Measurements from ENCODE around the gene B4GALNT4.

DNA sequence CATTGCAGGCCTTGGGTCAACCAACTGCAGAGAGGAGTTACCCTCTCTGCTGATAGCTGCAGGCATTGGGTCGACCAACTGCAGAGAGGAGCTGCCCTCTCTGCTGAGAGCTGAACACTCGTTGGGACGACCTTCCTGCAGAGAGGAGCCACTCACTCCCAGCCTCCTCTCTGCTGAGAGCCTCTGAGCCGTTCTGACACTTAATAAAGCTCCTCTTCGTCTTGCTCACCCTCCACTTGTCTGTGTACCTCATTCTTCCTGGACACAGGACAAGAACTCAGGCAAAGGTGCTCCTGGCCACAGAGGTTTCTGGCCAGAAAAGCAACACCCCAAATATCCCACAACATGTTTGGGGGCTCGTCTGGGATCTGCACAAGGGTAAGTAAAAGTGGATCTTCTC is 17.2 kb downstream of the B4GALNT4 start:
- TF ChIP-seq TAF1 (conservative IDR thresholded peaks at IDR 0.05) (no peak), YY1 (IDR thresholded peaks at IDR 0.05) (no peak), RXRA (IDR thresholded peaks at IDR 0.05) (no peak), EGR1 (IDR thresholded peaks at IDR 0.05; ENCODE audit: low read depth in 2 of 2) (no peak), RAD21 (IDR thresholded peaks at IDR 0.05) (no peak), SP1 (IDR thresholded peaks at IDR 0.05) (no peak), NR2F2 (IDR thresholded peaks at IDR 0.05) (no peak), FOXA1 (IDR thresholded peaks at IDR 0.05) (no peak), JUND (IDR thresholded peaks at IDR 0.05) (no peak)
- TF ChIP-seq, protein P1, sequence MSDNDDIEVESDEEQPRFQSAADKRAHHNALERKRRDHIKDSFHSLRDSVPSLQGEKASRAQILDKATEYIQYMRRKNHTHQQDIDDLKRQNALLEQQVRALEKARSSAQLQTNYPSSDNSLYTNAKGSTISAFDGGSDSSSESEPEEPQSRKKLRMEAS (IDR thresholded peaks at IDR 0.05): no peak
- TF ChIP-seq, protein P2, sequence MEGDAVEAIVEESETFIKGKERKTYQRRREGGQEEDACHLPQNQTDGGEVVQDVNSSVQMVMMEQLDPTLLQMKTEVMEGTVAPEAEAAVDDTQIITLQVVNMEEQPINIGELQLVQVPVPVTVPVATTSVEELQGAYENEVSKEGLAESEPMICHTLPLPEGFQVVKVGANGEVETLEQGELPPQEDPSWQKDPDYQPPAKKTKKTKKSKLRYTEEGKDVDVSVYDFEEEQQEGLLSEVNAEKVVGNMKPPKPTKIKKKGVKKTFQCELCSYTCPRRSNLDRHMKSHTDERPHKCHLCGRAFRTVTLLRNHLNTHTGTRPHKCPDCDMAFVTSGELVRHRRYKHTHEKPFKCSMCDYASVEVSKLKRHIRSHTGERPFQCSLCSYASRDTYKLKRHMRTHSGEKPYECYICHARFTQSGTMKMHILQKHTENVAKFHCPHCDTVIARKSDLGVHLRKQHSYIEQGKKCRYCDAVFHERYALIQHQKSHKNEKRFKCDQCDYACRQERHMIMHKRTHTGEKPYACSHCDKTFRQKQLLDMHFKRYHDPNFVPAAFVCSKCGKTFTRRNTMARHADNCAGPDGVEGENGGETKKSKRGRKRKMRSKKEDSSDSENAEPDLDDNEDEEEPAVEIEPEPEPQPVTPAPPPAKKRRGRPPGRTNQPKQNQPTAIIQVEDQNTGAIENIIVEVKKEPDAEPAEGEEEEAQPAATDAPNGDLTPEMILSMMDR (IDR thresholded peaks at IDR 0.05; ENCODE audit: low read depth, low read length, missing input control): no peak
- TF ChIP-seq, protein P3, sequence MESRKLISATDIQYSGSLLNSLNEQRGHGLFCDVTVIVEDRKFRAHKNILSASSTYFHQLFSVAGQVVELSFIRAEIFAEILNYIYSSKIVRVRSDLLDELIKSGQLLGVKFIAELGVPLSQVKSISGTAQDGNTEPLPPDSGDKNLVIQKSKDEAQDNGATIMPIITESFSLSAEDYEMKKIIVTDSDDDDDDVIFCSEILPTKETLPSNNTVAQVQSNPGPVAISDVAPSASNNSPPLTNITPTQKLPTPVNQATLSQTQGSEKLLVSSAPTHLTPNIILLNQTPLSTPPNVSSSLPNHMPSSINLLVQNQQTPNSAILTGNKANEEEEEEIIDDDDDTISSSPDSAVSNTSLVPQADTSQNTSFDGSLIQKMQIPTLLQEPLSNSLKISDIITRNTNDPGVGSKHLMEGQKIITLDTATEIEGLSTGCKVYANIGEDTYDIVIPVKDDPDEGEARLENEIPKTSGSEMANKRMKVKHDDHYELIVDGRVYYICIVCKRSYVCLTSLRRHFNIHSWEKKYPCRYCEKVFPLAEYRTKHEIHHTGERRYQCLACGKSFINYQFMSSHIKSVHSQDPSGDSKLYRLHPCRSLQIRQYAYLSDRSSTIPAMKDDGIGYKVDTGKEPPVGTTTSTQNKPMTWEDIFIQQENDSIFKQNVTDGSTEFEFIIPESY (IDR thresholded peaks at IDR 0.05): no peak
- TF ChIP-seq, protein P4, sequence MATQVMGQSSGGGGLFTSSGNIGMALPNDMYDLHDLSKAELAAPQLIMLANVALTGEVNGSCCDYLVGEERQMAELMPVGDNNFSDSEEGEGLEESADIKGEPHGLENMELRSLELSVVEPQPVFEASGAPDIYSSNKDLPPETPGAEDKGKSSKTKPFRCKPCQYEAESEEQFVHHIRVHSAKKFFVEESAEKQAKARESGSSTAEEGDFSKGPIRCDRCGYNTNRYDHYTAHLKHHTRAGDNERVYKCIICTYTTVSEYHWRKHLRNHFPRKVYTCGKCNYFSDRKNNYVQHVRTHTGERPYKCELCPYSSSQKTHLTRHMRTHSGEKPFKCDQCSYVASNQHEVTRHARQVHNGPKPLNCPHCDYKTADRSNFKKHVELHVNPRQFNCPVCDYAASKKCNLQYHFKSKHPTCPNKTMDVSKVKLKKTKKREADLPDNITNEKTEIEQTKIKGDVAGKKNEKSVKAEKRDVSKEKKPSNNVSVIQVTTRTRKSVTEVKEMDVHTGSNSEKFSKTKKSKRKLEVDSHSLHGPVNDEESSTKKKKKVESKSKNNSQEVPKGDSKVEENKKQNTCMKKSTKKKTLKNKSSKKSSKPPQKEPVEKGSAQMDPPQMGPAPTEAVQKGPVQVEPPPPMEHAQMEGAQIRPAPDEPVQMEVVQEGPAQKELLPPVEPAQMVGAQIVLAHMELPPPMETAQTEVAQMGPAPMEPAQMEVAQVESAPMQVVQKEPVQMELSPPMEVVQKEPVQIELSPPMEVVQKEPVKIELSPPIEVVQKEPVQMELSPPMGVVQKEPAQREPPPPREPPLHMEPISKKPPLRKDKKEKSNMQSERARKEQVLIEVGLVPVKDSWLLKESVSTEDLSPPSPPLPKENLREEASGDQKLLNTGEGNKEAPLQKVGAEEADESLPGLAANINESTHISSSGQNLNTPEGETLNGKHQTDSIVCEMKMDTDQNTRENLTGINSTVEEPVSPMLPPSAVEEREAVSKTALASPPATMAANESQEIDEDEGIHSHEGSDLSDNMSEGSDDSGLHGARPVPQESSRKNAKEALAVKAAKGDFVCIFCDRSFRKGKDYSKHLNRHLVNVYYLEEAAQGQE (IDR thresholded peaks at IDR 0.05): no peak
